Glutamatergic neuron (in vitro differentiated cells): Measurements from ENCODE around the gene GYPC. TPM values are rescaled to one million over a fixed set of nuclear protein-coding genes. Genes with fewer than 3 reads are reported as not detected.

ENCODE experiments used
- DNase-seq: peaks from one replicate; pipeline ENCODE4 v3.0.0; 2022
- H3K27ac Mint-ChIP-seq: one replicate; pipeline ENCODE4 v1.8.0; 2020; ENCODE audit warnings: mild to moderate bottlenecking, mixed read lengths, inconsistent platforms; ENCODE audit not compliant: unreplicated experiment
- H3K27me3 Mint-ChIP-seq: one replicate; pipeline ENCODE4 v1.8.0; 2020; ENCODE audit warnings: mild to moderate bottlenecking, moderate library complexity, mixed read lengths, inconsistent platforms; ENCODE audit not compliant: unreplicated experiment
- H3K36me3 Mint-ChIP-seq: one replicate; pipeline ENCODE4 v1.8.0; 2020; ENCODE audit warnings: mild to moderate bottlenecking, mixed read lengths, inconsistent platforms; ENCODE audit not compliant: unreplicated experiment
- H3K4me1 Mint-ChIP-seq: one replicate; pipeline ENCODE4 v1.8.0; 2020; ENCODE audit warnings: mild to moderate bottlenecking, low read depth, mixed read lengths, inconsistent platforms; ENCODE audit not compliant: unreplicated experiment
- H3K4me3 Mint-ChIP-seq: one replicate; pipeline ENCODE4 v1.8.0; 2020; ENCODE audit warnings: mild to moderate bottlenecking, mixed read lengths, inconsistent platforms; ENCODE audit not compliant: unreplicated experiment
- H3K9me3 Mint-ChIP-seq: one replicate; pipeline ENCODE4 v1.8.0; 2020; ENCODE audit warnings: mild to moderate bottlenecking, moderate library complexity, mixed read lengths, inconsistent platforms; ENCODE audit not compliant: unreplicated experiment
- CTCF ChIP-seq: fragments of 200-600 bp; sonication (generic); IDR thresholded peaks from one replicate; pipeline ENCODE4 v1.5.0; 2021; ENCODE audit not compliant: partially characterized antibody, unreplicated experiment
- total RNA-seq: library from RNA; stranded (reverse); fragmentation: NEBNext Ultra II Directional; extraction: Animal tissue kit (Norgen Biotek cat#: 25700); gene quantifications from one replicate; pipeline ENCODE4 v1.2.1, GENCODE V29; 2021; ENCODE audit not compliant: unreplicated experiment

GYPC gene
- total RNA-seq, 1 donor from 2014 or later: 2.0 TPM

- no peak for TF ChIP-seq CTCF
- peaks cover 14% of the 10 kb centered on the region for H3K36me3 Mint-ChIP-seq
- peaks cover 5% of the 10 kb centered on the region for H3K9me3 Mint-ChIP-seq
- no peak overlapping the region for H3K4me3 Mint-ChIP-seq
- DNase-seq: no peak
- H3K27ac Mint-ChIP-seq: no peak overlapping the region
- peaks cover 4% of the 10 kb centered on the region for H3K27me3 Mint-ChIP-seq
- no peaks in the 10 kb centered on the region for H3K4me1 Mint-ChIP-seq
These were observed 64.7 kb downstream of the GYPC start for GRCh38 chr2:126720638-126721037.

DNA sequence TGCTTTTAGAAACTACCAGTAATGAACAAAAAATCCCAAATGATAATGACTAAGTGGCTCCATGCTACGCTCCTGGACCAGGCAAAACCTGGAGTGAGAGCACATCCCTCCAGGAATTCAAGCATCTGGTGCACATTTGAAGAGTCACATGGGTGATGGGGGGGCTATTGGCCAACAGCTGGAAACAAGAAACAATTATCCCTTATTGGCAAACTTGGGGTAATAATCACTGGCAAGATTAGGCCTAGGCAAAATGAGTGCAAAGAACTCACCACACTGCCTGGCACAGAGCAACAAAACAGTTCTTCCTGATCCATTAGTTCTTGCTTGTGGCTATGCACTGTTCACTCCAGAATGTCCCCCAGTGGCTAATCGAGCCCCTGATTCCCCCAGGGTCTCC, 66.1 kb downstream of the GYPC start:
- no peak overlapping the region for H3K27ac Mint-ChIP-seq
- TF ChIP-seq CTCF: no peak
- no peak overlapping the region for H3K4me3 Mint-ChIP-seq
- peaks cover 7% of the 10 kb centered on the region for H3K9me3 Mint-ChIP-seq
- DNase-seq: no peak
- no peaks in the 10 kb centered on the region for H3K4me1 Mint-ChIP-seq
- peaks cover 4% of the 10 kb centered on the region for H3K27me3 Mint-ChIP-seq
- peaks cover 14% of the 10 kb centered on the region for H3K36me3 Mint-ChIP-seq

DNA sequence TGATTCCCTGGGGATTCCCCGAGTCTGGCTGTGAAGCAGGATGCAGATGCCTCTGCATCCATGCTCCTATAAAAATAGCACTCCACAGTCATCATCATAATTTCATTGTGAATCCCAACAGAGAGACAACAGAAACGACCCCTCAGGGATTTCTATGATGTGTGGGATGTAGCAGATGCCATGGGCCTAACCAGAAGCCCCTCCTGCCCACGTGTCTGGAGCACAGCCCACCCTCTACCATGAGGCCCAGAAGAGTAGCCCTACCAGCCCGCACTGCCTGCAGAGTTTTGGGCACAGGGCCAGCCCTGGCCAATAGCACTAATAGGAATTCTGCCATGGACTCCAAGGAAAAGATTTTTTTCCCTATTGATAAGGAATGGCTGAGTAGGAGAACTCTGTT, 66.6 kb downstream of the GYPC start:
- Mint-ChIP-seq H3K4me3 (no peak overlapping the region), H3K36me3 (peaks cover 14% of the 10 kb centered on the region), H3K27me3 (peaks cover 4% of the 10 kb centered on the region), H3K27ac (no peak overlapping the region), H3K9me3 (peaks cover 7% of the 10 kb centered on the region), H3K4me1 (no peaks in the 10 kb centered on the region)
- TF ChIP-seq CTCF: no peak
- no peak for DNase-seq

- DNase-seq: no peak
- peaks cover 14% of the 10 kb centered on the region for H3K36me3 Mint-ChIP-seq
- H3K27me3 Mint-ChIP-seq: peaks cover 4% of the 10 kb centered on the region
- TF ChIP-seq CTCF: no peak
- peaks cover 7% of the 10 kb centered on the region for H3K9me3 Mint-ChIP-seq
- no peaks in the 10 kb centered on the region for H3K4me1 Mint-ChIP-seq
- no peak overlapping the region for H3K27ac Mint-ChIP-seq
- no peak overlapping the region for H3K4me3 Mint-ChIP-seq
These were observed 67.4 kb downstream of the GYPC start for GRCh38 chr2:126723281-126723815.

GRCh38 chr2:126725580-126725979, 69.6 kb downstream of the GYPC start:
- Mint-ChIP-seq H3K9me3 (peaks cover 7% of the 10 kb centered on the region), H3K4me1 (no peaks in the 10 kb centered on the region), H3K36me3 (peaks cover 14% of the 10 kb centered on the region), H3K27me3 (peaks cover 2% of the 10 kb centered on the region), H3K27ac (no peak overlapping the region), H3K4me3 (no peak overlapping the region)
- TF ChIP-seq CTCF: no peak
- DNase-seq: no peak
